Activated CD4-positive, alpha-beta T cell treated with anti-CD3 and anti-CD28 coated beads for 4 hours (primary cell): ENCODE measurements around the gene BRF1.
A peak's percentile ranks its signal among the peaks of the same experiment; 100 is the strongest.

Experiments used
- DNase-seq, 2 donors: peaks; one replicate each; pipeline ENCODE4 v3.0.0-alpha.2; 2020

Gene BRF1

GRCh38 chr14:105187935-105188524 is 112.8 kb downstream of the BRF1 start:
- no peak for DNase-seq

GRCh38 chr14:105187116-105187515 is 113.7 kb downstream of the BRF1 start:
- no peak for DNase-seq

- no peak for DNase-seq
Measured at GRCh38 chr14:105185973-105186372, 114.8 kb downstream of the BRF1 start.

GRCh38 chr14:105185001-105185400 is 115.8 kb downstream of the BRF1 start:
- DNase-seq: no peak

- no peak for DNase-seq
Measured at GRCh38 chr14:105184461-105184860, 116.3 kb downstream of the BRF1 start.

- no peak for DNase-seq
Measured at GRCh38 chr14:105182296-105183020, 118.3 kb downstream of the BRF1 start.

GRCh38 chr14:105181549-105182295 is 119.1 kb downstream of the BRF1 start:
- DNase-seq: no peak

- peak; percentile 81 to 86 for DNase-seq
Measured at GRCh38 chr14:105180592-105181548, 119.9 kb downstream of the BRF1 start, which contains the start of gene NUDT14. Gene NUDT14 (minus strand): TSS chr14:105181312. CDS start chr14:105181209, 103 bp downstream.

- DNase-seq: no peak
Measured at GRCh38 chr14:105179191-105179590, 121.6 kb downstream of the BRF1 start.

- DNase-seq: no peak
Measured at GRCh38 chr14:105178868-105179140, 122.0 kb downstream of the BRF1 start.

- no peak for DNase-seq
Measured at GRCh38 chr14:105178069-105178867, 122.5 kb downstream of the BRF1 start.

- no peak for DNase-seq
Measured at GRCh38 chr14:105177082-105177481, 123.7 kb downstream of the BRF1 start.

GRCh38 chr14:105176513-105176912 is 124.3 kb downstream of the BRF1 start:
- DNase-seq: no peak

GRCh38 chr14:105173901-105174894 is 126.6 kb downstream of the BRF1 start:
- DNase-seq: peak in 1 of 2 donors; percentile 27

- no peak for DNase-seq
Measured at GRCh38 chr14:105173145-105173544, 127.7 kb downstream of the BRF1 start.

GRCh38 chr14:105172476-105172875 is 128.3 kb downstream of the BRF1 start:
- no peak for DNase-seq

- no peak for DNase-seq
Measured at GRCh38 chr14:105171004-105171673, 129.7 kb downstream of the BRF1 start.

GRCh38 chr14:105169776-105170655 is 130.8 kb downstream of the BRF1 start:
- DNase-seq: peak in 1 of 2 donors; percentile 42

GRCh38 chr14:105168979-105169507 is 131.8 kb downstream of the BRF1 start:
- DNase-seq: peak; percentile 36 to 58
